Caco-2 (cell line): ENCODE measurements around the gene DHDDS. TPM values are rescaled to one million over a fixed set of nuclear protein-coding genes. Genes with fewer than 3 reads are reported as not detected.

Source experiments
- BruUV-seq: library from RNA; stranded (reverse); fragments of 400-500 nt; replicated peaks from 2 replicates; lab custom pipeline; 2021; lab: Mats Ljungman, UMichigan
- CTCF ChIA-PET: fragments of 300-600 bp; sonication (Branson Sonifier 250); formaldehyde crosslinking; loops from one replicate; lab custom pipeline; 2022; ENCODE audit warnings: antibody characterized with exemption; lab: Charles Lee
- POLR2A ChIA-PET: fragments of 300-600 bp; sonication (Branson Sonifier 250); formaldehyde crosslinking; loops from one replicate; lab custom pipeline; 2022; ENCODE audit warnings: antibody characterized with exemption; lab: Charles Lee
- DNase-seq, 2 experiments: peaks; one replicate each; pipeline versions ENCODE4 v3.0.0 to v3.0.0-alpha.2; 2020 to 2022
- H3K27me3 ChIP-seq: replicated peaks from 2 replicates; pipeline ENCODE4 v1.6.0; 2011; ENCODE audit warnings: low read length; ENCODE audit not compliant: control insufficient read depth, insufficient read depth
- H3K36me3 ChIP-seq: 2 replicates; pipeline ENCODE4 v1.5.1; 2011; ENCODE audit warnings: low read length; ENCODE audit not compliant: control insufficient read depth, insufficient read depth
- H3K4me1 ChIP-seq: fragments of 250-450 bp; sonication (Bioruptor Pico); 2 replicates; pipeline ENCODE4 v1.5.1; 2020; ENCODE audit warnings: mild to moderate bottlenecking
- H3K4me3 ChIP-seq: 2 replicates; pipeline ENCODE4 v1.5.1; 2011; ENCODE audit warnings: low read depth, mild to moderate bottlenecking, control low read depth, low read length
- H3K9me3 ChIP-seq: fragments of 250-450 bp; sonication (Bioruptor Pico); 2 replicates; pipeline ENCODE4 v1.5.1; 2020; ENCODE audit warnings: mild to moderate bottlenecking, moderate library complexity
- H3K27ac Mint-ChIP-seq: one replicate; pipeline ENCODE4 v1.8.0; 2022; ENCODE audit warnings: mixed read lengths; ENCODE audit not compliant: unreplicated experiment
- H3K27me3 Mint-ChIP-seq: one replicate; pipeline ENCODE4 v1.8.0; 2022; ENCODE audit warnings: mixed read lengths; ENCODE audit not compliant: insufficient read depth, unreplicated experiment
- H3K36me3 Mint-ChIP-seq: one replicate; pipeline ENCODE4 v1.8.0; 2022; ENCODE audit warnings: mild to moderate bottlenecking, mixed read lengths; ENCODE audit not compliant: insufficient read depth, unreplicated experiment
- H3K4me1 Mint-ChIP-seq: one replicate; pipeline ENCODE4 v1.8.0; 2022; ENCODE audit warnings: low read depth, mixed read lengths; ENCODE audit not compliant: unreplicated experiment
- H3K4me3 Mint-ChIP-seq: one replicate; pipeline ENCODE4 v1.8.0; 2022; ENCODE audit warnings: mild to moderate bottlenecking, moderate library complexity, mixed read lengths; ENCODE audit not compliant: unreplicated experiment
- H3K9me3 Mint-ChIP-seq: one replicate; pipeline ENCODE4 v1.8.0; 2022; ENCODE audit warnings: mixed read lengths; ENCODE audit not compliant: unreplicated experiment
- intact Hi-C: fragments of 100-400 bp; cut with micrococcal nuclease; formaldehyde crosslinking; loops from one replicate; pipeline ENCODE4 v1.10.0; 2022; ENCODE audit not compliant: unreplicated experiment
- total RNA-seq: library from RNA; stranded (reverse); gene quantifications from 2 replicates; pipeline ENCODE4 v1.2.3, GENCODE V29; 2022
- TF ChIP-seq, protein P1 (sequence below), 2 experiments: fragments of 200-600 bp in 1 of 2; IDR thresholded peaks; 1 replicate in 1 of 2; 2 replicates in 1 of 2; pipeline versions ENCODE4 v1.5.1 to v1.8.0; 2011 to 2022; ENCODE audit warnings: antibody characterized with exemption in 1 of 2, control low read depth in 1 of 2, inconsistent platforms in 1 of 2, low read depth in 1 of 2, low read length in 1 of 2, mild to moderate bottlenecking in 1 of 2, moderate library complexity in 1 of 2; ENCODE audit not compliant: insufficient read depth in 1 of 2, severe bottlenecking in 1 of 2, unreplicated experiment in 1 of 2

The DHDDS gene
- total RNA-seq, 1 experiment from 2014 or later = 55.6 TPM

DNA sequence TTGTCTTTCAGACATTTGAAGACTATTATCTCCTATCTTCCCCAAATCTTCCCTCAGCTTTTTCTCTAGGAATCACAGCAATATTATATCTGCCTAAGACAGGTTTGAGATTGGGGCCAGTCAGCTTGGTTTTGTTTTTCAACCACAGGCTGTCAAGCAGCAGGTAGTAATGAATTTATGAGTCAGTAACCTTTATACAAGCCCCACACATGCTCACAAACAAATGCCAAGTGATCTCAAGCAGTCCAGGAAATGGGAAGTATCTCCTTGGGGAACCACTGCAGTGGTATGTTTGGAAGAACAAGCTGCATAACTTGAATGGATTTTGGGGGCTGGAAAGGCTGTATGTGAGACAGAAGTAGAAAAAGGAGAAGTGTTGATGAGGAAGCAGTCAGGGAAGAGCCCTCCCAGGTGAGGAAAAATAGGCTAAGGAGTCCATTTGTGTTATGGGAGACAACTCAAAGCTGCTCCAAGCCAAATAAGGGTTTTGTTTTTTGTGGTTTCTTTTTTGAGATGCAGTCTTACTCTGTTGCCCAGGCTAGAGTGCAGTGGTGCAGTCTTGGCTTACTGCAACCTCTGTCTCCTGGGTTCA, 2.1 kb downstream of the DHDDS start:
- no peaks in the 10 kb centered on the region for H3K9me3 ChIP-seq
- POLR2A ChIA-PET = no interaction called here
- peaks cover 29% of the 10 kb centered on the region for H3K36me3 Mint-ChIP-seq
- no peaks in the 10 kb centered on the region for H3K27me3 Mint-ChIP-seq
- intact Hi-C loops = loop anchor here (5.0 kb wide), 1 partner anchor 82 kb away; the partner anchor contains the start of gene CRYBG2
- CTCF ChIA-PET = no interaction called here
- no peak overlapping the region for H3K4me3 ChIP-seq
- TF ChIP-seq, protein P1, sequence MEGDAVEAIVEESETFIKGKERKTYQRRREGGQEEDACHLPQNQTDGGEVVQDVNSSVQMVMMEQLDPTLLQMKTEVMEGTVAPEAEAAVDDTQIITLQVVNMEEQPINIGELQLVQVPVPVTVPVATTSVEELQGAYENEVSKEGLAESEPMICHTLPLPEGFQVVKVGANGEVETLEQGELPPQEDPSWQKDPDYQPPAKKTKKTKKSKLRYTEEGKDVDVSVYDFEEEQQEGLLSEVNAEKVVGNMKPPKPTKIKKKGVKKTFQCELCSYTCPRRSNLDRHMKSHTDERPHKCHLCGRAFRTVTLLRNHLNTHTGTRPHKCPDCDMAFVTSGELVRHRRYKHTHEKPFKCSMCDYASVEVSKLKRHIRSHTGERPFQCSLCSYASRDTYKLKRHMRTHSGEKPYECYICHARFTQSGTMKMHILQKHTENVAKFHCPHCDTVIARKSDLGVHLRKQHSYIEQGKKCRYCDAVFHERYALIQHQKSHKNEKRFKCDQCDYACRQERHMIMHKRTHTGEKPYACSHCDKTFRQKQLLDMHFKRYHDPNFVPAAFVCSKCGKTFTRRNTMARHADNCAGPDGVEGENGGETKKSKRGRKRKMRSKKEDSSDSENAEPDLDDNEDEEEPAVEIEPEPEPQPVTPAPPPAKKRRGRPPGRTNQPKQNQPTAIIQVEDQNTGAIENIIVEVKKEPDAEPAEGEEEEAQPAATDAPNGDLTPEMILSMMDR (IDR thresholded peaks at IDR 0.05; ENCODE audit: insufficient read depth in 1 of 2, low read depth in 1 of 2, low read length in 1 of 2, severe bottlenecking in 1 of 2, unreplicated experiment in 1 of 2) = no peak
- H3K4me1 ChIP-seq = peaks cover 6% of the 10 kb centered on the region
- H3K36me3 ChIP-seq = no peaks in the 10 kb centered on the region
- H3K27ac Mint-ChIP-seq = no peak overlapping the region
- no peak overlapping the region for H3K4me3 Mint-ChIP-seq
- BruUV-seq = no TSS peak
- H3K4me1 Mint-ChIP-seq = no peaks in the 10 kb centered on the region
- DNase-seq = no peak
- H3K9me3 Mint-ChIP-seq = no peaks in the 10 kb centered on the region
- no peaks in the 10 kb centered on the region for H3K27me3 ChIP-seq

DNA sequence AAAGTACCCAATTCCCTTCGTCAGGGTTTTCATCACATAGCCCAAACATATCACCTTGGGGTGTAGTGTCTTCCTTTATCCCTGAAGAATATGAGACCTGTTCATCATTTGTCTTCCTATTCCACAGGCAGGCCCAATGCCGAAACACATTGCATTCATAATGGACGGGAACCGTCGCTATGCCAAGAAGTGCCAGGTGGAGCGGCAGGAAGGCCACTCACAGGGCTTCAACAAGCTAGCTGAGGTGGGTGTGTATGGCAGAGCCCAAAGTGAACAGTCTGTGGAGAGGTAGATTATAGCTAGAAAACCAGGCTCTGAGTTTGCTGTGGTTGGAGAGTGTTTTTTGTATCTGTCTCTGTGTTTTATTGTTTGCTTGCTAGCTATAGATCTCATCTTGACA, 5.9 kb downstream of the DHDDS start:
- no peaks in the 10 kb centered on the region for H3K36me3 ChIP-seq
- peaks cover 1% of the 10 kb centered on the region; the same call in 1 of the 2 replicates for H3K4me1 ChIP-seq
- Mint-ChIP-seq H3K4me3 (no peak overlapping the region), H3K27me3 (no peaks in the 10 kb centered on the region), H3K27ac (no peak overlapping the region), H3K36me3 (peaks cover 53% of the 10 kb centered on the region), H3K4me1 (no peaks in the 10 kb centered on the region), H3K9me3 (no peaks in the 10 kb centered on the region)
- intact Hi-C loops = no loop called here
- no peaks in the 10 kb centered on the region for H3K27me3 ChIP-seq
- TF ChIP-seq, protein P1 (IDR thresholded peaks at IDR 0.05; ENCODE audit: insufficient read depth in 1 of 2, low read depth in 1 of 2, low read length in 1 of 2, severe bottlenecking in 1 of 2, unreplicated experiment in 1 of 2) = no peak
- DNase-seq = no peak
- no peaks in the 10 kb centered on the region for H3K9me3 ChIP-seq
- ChIA-PET POLR2A (no interaction called here), CTCF (interaction anchor here (1.2 kb wide), 1 partner anchor 32 kb away, joined by 3 read pairs; no protein-coding TSS in a partner anchor)
- H3K4me3 ChIP-seq = no peak overlapping the region
- no TSS peak for BruUV-seq

DNA sequence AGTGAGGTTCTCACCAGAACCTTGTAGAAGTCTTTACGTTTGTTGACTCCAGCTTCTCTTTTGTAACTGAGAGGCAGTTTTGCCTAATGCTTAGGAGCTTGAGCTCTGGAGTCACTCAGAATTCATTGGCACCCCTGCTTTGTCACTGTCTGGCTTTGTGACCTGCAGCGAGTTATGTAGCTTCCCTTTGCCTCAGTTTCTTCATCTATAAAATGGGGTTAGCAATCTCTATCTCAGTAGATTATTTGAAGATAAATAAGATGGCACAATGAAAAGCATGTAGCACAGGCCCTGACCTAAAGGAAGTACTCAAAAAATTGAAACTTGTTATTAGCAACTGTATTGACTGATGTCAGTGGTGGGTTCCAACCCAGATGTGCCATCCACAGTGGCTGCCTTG, 8.1 kb downstream of the DHDDS start:
- Mint-ChIP-seq H3K36me3 (peaks cover 64% of the 10 kb centered on the region), H3K4me1 (no peaks in the 10 kb centered on the region), H3K27ac (no peak overlapping the region), H3K9me3 (no peaks in the 10 kb centered on the region), H3K4me3 (no peak overlapping the region), H3K27me3 (no peaks in the 10 kb centered on the region)
- no TSS peak for BruUV-seq
- Histone ChIP-seq H3K36me3 (0 out of 2 replicates have a peak, but pooled peaks cover 1% of the 10 kb centered on the region), H3K9me3 (no peaks in the 10 kb centered on the region), H3K4me1 (no peaks in the 10 kb centered on the region), H3K27me3 (no peaks in the 10 kb centered on the region), H3K4me3 (no peak overlapping the region)
- TF ChIP-seq, protein P1 (IDR thresholded peaks at IDR 0.05; ENCODE audit: insufficient read depth in 1 of 2, low read depth in 1 of 2, low read length in 1 of 2, severe bottlenecking in 1 of 2, unreplicated experiment in 1 of 2) = no peak
- ChIA-PET POLR2A (interaction anchor here (0.6 to 1.0 kb wide), 2 partner anchors 8 to 11 kb away, joined by 4 read pairs; partner anchors contain the start of gene DHDDS), CTCF (no interaction called here)
- intact Hi-C loops = no loop called here
- DNase-seq = no peak
